HEK293 (cell line): ENCODE data around the gene CAPSL.

Source experiments
- ZNF530 ChIP-seq: fragments of 450-650 bp; formaldehyde crosslinking; IDR thresholded peaks from 2 replicates; pipeline ENCODE4 v1.5.1; 2016; ENCODE audit warnings: low read depth, missing biosample characterization, missing genetic modification characterization
- ZNF624 ChIP-seq: fragments of 450-650 bp; formaldehyde crosslinking; IDR thresholded peaks from 2 replicates; pipeline ENCODE4 v1.5.1; 2017; ENCODE audit warnings: missing biosample characterization, missing genetic modification characterization
- ZNF658 ChIP-seq: fragments of 450-650 bp; formaldehyde crosslinking; IDR thresholded peaks from 2 replicates; pipeline ENCODE4; 2016; ENCODE audit warnings: missing biosample characterization, missing genetic modification characterization
- ZNF747 ChIP-seq: fragments of 450-650 bp; formaldehyde crosslinking; IDR thresholded peaks from 2 replicates; pipeline ENCODE4 v1.5.1; 2016; ENCODE audit warnings: missing biosample characterization, missing genetic modification characterization
- TF ChIP-seq, protein P1 (sequence below): fragments of 450-650 bp; formaldehyde crosslinking; IDR thresholded peaks from 2 replicates; pipeline ENCODE4 v1.5.1; 2016; ENCODE audit warnings: missing biosample characterization, missing genetic modification characterization
- TF ChIP-seq, protein P2 (sequence below): fragments of 450-650 bp; formaldehyde crosslinking; IDR thresholded peaks from 2 replicates; pipeline ENCODE4 v1.5.1; 2016; ENCODE audit warnings: missing biosample characterization, missing genetic modification characterization
- TF ChIP-seq, protein P3 (sequence below): fragments of 450-650 bp; formaldehyde crosslinking; IDR thresholded peaks from 2 replicates; pipeline ENCODE4 v1.5.1; 2016; ENCODE audit warnings: missing biosample characterization, missing genetic modification characterization
- TF ChIP-seq, protein P4 (sequence below): fragments of 450-650 bp; formaldehyde crosslinking; IDR thresholded peaks from 2 replicates; pipeline ENCODE4 v1.5.1; 2016; ENCODE audit warnings: missing biosample characterization, missing genetic modification characterization
- TF ChIP-seq, protein P5 (sequence below): fragments of 450-650 bp; formaldehyde crosslinking; IDR thresholded peaks from 2 replicates; pipeline ENCODE4 v1.5.1; 2017; ENCODE audit warnings: missing biosample characterization, missing genetic modification characterization
- TF ChIP-seq, protein P6 (sequence below): IDR thresholded peaks from 2 replicates; pipeline ENCODE4 v1.6.1; 2011; ENCODE audit warnings: mild to moderate bottlenecking, low read depth, low read length, borderline replicate concordance
- TF ChIP-seq, protein P7 (sequence below): fragments of 450-650 bp; formaldehyde crosslinking; IDR thresholded peaks from 2 replicates; pipeline ENCODE4 v1.5.1; 2016; ENCODE audit warnings: missing biosample characterization, missing genetic modification characterization
- TF ChIP-seq, protein P8 (sequence below): fragments of 450-650 bp; formaldehyde crosslinking; IDR thresholded peaks from 2 replicates; pipeline ENCODE4 v1.5.1; 2017; ENCODE audit warnings: missing biosample characterization, mild to moderate bottlenecking, missing genetic modification characterization, moderate library complexity

DNA sequence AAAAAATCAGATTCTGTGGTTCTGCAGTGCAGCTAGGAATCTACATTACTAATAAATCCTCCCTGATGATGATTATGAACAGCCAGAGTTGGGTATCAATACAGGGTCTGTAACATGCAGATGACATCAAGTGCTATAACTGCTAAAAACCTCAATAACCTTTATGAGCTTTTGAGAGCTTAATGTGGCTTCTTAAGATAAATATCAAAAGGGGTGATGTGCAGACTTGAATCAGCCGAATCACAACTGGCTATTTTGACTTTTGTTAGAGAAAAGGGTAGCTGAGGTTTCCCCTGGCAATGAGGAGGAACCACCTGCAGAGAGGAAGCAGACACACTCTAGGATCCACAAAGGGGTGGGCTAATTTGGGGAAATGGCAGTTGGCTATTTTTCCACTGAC, 30.2 kb downstream of the CAPSL start:
- TF ChIP-seq ZNF747 (tag by site-specific recombination) = no peak
- TF ChIP-seq, protein P1, sequence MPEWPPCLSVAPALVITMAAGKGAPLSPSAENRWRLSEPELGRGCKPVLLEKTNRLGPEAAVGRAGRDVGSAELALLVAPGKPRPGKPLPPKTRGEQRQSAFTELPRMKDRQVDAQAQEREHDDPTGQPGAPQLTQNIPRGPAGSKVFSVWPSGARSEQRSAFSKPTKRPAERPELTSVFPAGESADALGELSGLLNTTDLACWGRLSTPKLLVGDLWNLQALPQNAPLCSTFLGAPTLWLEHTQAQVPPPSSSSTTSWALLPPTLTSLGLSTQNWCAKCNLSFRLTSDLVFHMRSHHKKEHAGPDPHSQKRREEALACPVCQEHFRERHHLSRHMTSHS = no peak
- no peak for TF ChIP-seq ZNF530 (tag by site-specific recombination)
- TF ChIP-seq ZNF624 (tag by site-specific recombination) = no peak
- TF ChIP-seq, protein P2, sequence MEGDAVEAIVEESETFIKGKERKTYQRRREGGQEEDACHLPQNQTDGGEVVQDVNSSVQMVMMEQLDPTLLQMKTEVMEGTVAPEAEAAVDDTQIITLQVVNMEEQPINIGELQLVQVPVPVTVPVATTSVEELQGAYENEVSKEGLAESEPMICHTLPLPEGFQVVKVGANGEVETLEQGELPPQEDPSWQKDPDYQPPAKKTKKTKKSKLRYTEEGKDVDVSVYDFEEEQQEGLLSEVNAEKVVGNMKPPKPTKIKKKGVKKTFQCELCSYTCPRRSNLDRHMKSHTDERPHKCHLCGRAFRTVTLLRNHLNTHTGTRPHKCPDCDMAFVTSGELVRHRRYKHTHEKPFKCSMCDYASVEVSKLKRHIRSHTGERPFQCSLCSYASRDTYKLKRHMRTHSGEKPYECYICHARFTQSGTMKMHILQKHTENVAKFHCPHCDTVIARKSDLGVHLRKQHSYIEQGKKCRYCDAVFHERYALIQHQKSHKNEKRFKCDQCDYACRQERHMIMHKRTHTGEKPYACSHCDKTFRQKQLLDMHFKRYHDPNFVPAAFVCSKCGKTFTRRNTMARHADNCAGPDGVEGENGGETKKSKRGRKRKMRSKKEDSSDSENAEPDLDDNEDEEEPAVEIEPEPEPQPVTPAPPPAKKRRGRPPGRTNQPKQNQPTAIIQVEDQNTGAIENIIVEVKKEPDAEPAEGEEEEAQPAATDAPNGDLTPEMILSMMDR (tag by site-specific recombination) = no peak
- TF ChIP-seq, protein P3, sequence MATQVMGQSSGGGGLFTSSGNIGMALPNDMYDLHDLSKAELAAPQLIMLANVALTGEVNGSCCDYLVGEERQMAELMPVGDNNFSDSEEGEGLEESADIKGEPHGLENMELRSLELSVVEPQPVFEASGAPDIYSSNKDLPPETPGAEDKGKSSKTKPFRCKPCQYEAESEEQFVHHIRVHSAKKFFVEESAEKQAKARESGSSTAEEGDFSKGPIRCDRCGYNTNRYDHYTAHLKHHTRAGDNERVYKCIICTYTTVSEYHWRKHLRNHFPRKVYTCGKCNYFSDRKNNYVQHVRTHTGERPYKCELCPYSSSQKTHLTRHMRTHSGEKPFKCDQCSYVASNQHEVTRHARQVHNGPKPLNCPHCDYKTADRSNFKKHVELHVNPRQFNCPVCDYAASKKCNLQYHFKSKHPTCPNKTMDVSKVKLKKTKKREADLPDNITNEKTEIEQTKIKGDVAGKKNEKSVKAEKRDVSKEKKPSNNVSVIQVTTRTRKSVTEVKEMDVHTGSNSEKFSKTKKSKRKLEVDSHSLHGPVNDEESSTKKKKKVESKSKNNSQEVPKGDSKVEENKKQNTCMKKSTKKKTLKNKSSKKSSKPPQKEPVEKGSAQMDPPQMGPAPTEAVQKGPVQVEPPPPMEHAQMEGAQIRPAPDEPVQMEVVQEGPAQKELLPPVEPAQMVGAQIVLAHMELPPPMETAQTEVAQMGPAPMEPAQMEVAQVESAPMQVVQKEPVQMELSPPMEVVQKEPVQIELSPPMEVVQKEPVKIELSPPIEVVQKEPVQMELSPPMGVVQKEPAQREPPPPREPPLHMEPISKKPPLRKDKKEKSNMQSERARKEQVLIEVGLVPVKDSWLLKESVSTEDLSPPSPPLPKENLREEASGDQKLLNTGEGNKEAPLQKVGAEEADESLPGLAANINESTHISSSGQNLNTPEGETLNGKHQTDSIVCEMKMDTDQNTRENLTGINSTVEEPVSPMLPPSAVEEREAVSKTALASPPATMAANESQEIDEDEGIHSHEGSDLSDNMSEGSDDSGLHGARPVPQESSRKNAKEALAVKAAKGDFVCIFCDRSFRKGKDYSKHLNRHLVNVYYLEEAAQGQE (tag by site-specific recombination) = no peak
- TF ChIP-seq, protein P4, sequence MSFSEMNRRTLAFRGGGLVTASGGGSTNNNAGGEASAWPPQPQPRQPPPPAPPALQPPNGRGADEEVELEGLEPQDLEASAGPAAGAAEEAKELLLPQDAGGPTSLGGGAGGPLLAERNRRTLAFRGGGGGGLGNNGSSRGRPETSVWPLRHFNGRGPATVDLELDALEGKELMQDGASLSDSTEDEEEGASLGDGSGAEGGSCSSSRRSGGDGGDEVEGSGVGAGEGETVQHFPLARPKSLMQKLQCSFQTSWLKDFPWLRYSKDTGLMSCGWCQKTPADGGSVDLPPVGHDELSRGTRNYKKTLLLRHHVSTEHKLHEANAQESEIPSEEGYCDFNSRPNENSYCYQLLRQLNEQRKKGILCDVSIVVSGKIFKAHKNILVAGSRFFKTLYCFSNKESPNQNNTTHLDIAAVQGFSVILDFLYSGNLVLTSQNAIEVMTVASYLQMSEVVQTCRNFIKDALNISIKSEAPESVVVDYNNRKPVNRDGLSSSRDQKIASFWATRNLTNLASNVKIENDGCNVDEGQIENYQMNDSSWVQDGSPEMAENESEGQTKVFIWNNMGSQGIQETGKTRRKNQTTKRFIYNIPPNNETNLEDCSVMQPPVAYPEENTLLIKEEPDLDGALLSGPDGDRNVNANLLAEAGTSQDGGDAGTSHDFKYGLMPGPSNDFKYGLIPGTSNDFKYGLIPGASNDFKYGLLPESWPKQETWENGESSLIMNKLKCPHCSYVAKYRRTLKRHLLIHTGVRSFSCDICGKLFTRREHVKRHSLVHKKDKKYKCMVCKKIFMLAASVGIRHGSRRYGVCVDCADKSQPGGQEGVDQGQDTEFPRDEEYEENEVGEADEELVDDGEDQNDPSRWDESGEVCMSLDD = no peak
- TF ChIP-seq ZNF658 (tag by site-specific recombination) = no peak
- TF ChIP-seq, protein P5, sequence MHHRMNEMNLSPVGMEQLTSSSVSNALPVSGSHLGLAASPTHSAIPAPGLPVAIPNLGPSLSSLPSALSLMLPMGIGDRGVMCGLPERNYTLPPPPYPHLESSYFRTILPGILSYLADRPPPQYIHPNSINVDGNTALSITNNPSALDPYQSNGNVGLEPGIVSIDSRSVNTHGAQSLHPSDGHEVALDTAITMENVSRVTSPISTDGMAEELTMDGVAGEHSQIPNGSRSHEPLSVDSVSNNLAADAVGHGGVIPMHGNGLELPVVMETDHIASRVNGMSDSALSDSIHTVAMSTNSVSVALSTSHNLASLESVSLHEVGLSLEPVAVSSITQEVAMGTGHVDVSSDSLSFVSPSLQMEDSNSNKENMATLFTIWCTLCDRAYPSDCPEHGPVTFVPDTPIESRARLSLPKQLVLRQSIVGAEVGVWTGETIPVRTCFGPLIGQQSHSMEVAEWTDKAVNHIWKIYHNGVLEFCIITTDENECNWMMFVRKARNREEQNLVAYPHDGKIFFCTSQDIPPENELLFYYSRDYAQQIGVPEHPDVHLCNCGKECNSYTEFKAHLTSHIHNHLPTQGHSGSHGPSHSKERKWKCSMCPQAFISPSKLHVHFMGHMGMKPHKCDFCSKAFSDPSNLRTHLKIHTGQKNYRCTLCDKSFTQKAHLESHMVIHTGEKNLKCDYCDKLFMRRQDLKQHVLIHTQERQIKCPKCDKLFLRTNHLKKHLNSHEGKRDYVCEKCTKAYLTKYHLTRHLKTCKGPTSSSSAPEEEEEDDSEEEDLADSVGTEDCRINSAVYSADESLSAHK (tag by site-specific recombination) = no peak
- TF ChIP-seq, protein P6, sequence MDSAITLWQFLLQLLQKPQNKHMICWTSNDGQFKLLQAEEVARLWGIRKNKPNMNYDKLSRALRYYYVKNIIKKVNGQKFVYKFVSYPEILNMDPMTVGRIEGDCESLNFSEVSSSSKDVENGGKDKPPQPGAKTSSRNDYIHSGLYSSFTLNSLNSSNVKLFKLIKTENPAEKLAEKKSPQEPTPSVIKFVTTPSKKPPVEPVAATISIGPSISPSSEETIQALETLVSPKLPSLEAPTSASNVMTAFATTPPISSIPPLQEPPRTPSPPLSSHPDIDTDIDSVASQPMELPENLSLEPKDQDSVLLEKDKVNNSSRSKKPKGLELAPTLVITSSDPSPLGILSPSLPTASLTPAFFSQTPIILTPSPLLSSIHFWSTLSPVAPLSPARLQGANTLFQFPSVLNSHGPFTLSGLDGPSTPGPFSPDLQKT = no peak
- TF ChIP-seq, protein P7, sequence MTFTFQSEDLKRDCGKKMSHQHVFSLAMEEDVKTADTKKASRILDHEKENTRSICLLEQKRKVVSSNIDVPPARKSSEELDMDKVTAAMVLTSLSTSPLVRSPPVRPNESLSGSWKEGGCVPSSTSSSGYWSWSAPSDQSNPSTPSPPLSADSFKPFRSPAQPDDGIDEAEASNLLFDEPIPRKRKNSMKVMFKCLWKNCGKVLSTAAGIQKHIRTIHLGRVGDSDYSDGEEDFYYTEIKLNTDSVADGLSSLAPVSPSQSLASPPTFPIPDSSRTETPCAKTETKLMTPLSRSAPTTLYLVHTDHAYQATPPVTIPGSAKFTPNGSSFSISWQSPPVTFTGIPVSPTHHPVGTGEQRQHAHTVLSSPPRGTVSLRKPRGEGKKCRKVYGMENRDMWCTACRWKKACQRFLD (tag by site-specific recombination) = no peak
- TF ChIP-seq, protein P8, sequence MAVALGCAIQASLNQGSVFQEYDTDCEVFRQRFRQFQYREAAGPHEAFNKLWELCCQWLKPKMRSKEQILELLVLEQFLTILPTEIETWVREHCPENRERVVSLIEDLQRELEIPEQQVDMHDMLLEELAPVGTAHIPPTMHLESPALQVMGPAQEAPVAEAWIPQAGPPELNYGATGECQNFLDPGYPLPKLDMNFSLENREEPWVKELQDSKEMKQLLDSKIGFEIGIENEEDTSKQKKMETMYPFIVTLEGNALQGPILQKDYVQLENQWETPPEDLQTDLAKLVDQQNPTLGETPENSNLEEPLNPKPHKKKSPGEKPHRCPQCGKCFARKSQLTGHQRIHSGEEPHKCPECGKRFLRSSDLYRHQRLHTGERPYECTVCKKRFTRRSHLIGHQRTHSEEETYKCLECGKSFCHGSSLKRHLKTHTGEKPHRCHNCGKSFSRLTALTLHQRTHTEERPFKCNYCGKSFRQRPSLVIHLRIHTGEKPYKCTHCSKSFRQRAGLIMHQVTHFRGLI (tag by site-specific recombination) = no peak
